Kidney (tissue), 22 donors: ENCODE results near the gene NDUFA12. TPM values are rescaled to one million over a fixed set of nuclear protein-coding genes. Genes with fewer than 3 reads are reported as not detected.

Experiments used
- DNase-seq, 5 donors: peaks; one replicate each; pipeline ENCODE4 v3.0.0-alpha.2; 2013 to 2020
- FAIRE-seq: peaks from 2 replicates; lab custom pipeline; 2012; peaks lifted over from hg19 to GRCh38; lab: Jason Lieb, UNC
- H3K27ac ChIP-seq, 2 donors: one replicate each; pipeline ENCODE4 v1.7.0; 2013; ENCODE audit warnings: low read depth in 2 of 2, low read length in 2 of 2, inconsistent platforms in 1 of 2
- H3K27me3 ChIP-seq: one replicate; pipeline ENCODE4 v1.7.1; 2013; ENCODE audit warnings: low read length, inconsistent platforms; ENCODE audit not compliant: control insufficient read depth, insufficient read depth
- H3K36me3 ChIP-seq, 3 donors: one replicate each; pipeline versions ENCODE4 v1.7.0 to v1.7.1; 2013; ENCODE audit warnings: low read length in 3 of 3, control low read depth in 1 of 3, inconsistent platforms in 1 of 3; ENCODE audit not compliant: insufficient read depth in 3 of 3, control insufficient read depth in 2 of 3
- H3K4me1 ChIP-seq, 3 donors: one replicate each; pipeline versions ENCODE4 v1.7.0 to v1.7.1; 2013; ENCODE audit warnings: low read length in 3 of 3, inconsistent platforms in 1 of 3, low read depth in 1 of 3; ENCODE audit not compliant: control insufficient read depth in 2 of 3, insufficient read depth in 2 of 3
- H3K4me3 ChIP-seq, 3 donors: one replicate each; pipeline versions ENCODE4 v1.7.0 to v1.8.1; 2013; ENCODE audit warnings: low read length in 3 of 3, control low read depth in 1 of 3, inconsistent platforms in 1 of 3
- H3K9ac ChIP-seq, 3 donors: one replicate each; pipeline versions ENCODE4 v1.7.0 to v1.7.1; 2013; ENCODE audit warnings: low read length in 3 of 3, control low read depth in 1 of 3, inconsistent platforms in 1 of 3
- H3K9me3 ChIP-seq, 3 donors: one replicate each; pipeline versions ENCODE4 v1.7.0 to v1.7.1; 2013; ENCODE audit warnings: low read length in 3 of 3, control low read depth in 1 of 3, inconsistent platforms in 1 of 3; ENCODE audit not compliant: control insufficient read depth in 2 of 3, insufficient read depth in 1 of 3
- CTCF ChIP-seq: IDR thresholded peaks from 3 replicates; pipeline ENCODE4 v1.5.1; 2012; ENCODE audit warnings: mild to moderate bottlenecking, moderate library complexity, borderline replicate concordance; ENCODE audit not compliant: insufficient read depth; ENCODE audit errors: extremely low read depth
- intact Hi-C: fragments of 100-400 bp; cut with DNase I; formaldehyde crosslinking; loops from one replicate; pipeline ENCODE4 v1.11.1; 2022
- long read RNA-seq, 10 donors: library from polyadenylated mRNA in 1 of 10; unstranded in 1 of 10; transcript quantifications; one replicate each; pipeline ENCODE4 v2.0.0 and lab custom pipeline, GENCODE V29; 2021 to 2026
- polyA plus RNA-seq: library from polyadenylated mRNA; stranded (reverse); fragments of 350-450 nt; fragmentation: Illumina TruSeq; extraction: RNeasy Lipid Tissue Mini Kit (QIAGEN cat#74804); gene quantifications from one replicate; pipeline ENCODE4 v1.2.3, GENCODE V29; 2014; ENCODE audit warnings: low read depth, low replicate concordance; ENCODE audit not compliant: insufficient read depth
- total RNA-seq: library from RNA; stranded (reverse); fragmentation: NEBNext Ultra II Directional; extraction: Animal tissue kit (Norgen Biotek cat#: 25700); gene quantifications from one replicate; pipeline ENCODE4 v1.2.1, GENCODE V29; 2021
- donor health status: control.
- donor health status: control.
- donor health status: control.
- donor health status: control.
- donor health status: control.
- donor health status: DM: yes; HTN: yes; CAD: no.
- donor health status: Normal renal cell carcinoma (clear cell type).

Gene NDUFA12
- total RNA-seq, result 79.0 TPM
- 246 TPM for polyA plus RNA-seq
- long read RNA-seq, donor 1, transcript NDUFA12-206 (3 exons, 487 nt), result minor isoform, 6 of 137 reads
- long read RNA-seq, donor 1, transcript NDUFA12-201 (4 exons, 635 nt), result major isoform, 76 of 137 reads
- long read RNA-seq, donor 1, partial matches to known transcripts, result 51 of 137 reads
- long read RNA-seq, donor 1, other reads (novel, unspliced or antisense), result 0 of 137 reads
- long read RNA-seq, donor 2, transcript NDUFA12-201 (4 exons, 635 nt), result major isoform, 109 of 180 reads
- long read RNA-seq, donor 2, partial matches to known transcripts, result 58 of 180 reads
- long read RNA-seq, donor 2, other reads (novel, unspliced or antisense), result 6 of 180 reads
- long read RNA-seq, donor 3, transcript NDUFA12-201 (4 exons, 635 nt), result major isoform, 150 of 233 reads
- long read RNA-seq, donor 3, partial matches to known transcripts, result 77 of 233 reads
- long read RNA-seq, donor 3, other reads (novel, unspliced or antisense), result 0 of 233 reads
- long read RNA-seq, donor 4, transcript NDUFA12-201 (4 exons, 635 nt), result major isoform, 87 of 102 reads
- long read RNA-seq, donor 4, transcript NDUFA12-206 (3 exons, 487 nt), result minor isoform, 8 of 102 reads
- long read RNA-seq, donor 4, partial matches to known transcripts, result 7 of 102 reads
- long read RNA-seq, donor 4, other reads (novel, unspliced or antisense), result 0 of 102 reads
- long read RNA-seq, donor 5, transcript NDUFA12-201 (4 exons, 635 nt), result major isoform, 11 of 11 reads
- long read RNA-seq, donor 5, partial matches to known transcripts, result 0 of 11 reads
- long read RNA-seq, donor 5, other reads (novel, unspliced or antisense), result 0 of 11 reads
- long read RNA-seq, donor 6, transcript NDUFA12-202 (2 exons, 472 nt), result minor isoform, 6 of 494 reads
- long read RNA-seq, donor 6, transcript NDUFA12-206 (3 exons, 487 nt), result minor isoform, 17 of 494 reads
- long read RNA-seq, donor 6, transcript NDUFA12-201 (4 exons, 635 nt), result major isoform, 309 of 494 reads
- long read RNA-seq, donor 6, partial matches to known transcripts, result 152 of 494 reads
- long read RNA-seq, donor 6, other reads (novel, unspliced or antisense), result 10 of 494 reads
- long read RNA-seq, donor 7, transcript NDUFA12-201 (4 exons, 635 nt), result major isoform, 39 of 47 reads
- long read RNA-seq, donor 7, partial matches to known transcripts, result 4 of 47 reads
- long read RNA-seq, donor 7, other reads (novel, unspliced or antisense), result 0 of 47 reads
- long read RNA-seq, donor 8, transcript NDUFA12-201 (4 exons, 635 nt), result major isoform, 105 of 160 reads
- long read RNA-seq, donor 8, partial matches to known transcripts, result 52 of 160 reads
- long read RNA-seq, donor 8, other reads (novel, unspliced or antisense), result 0 of 160 reads
- long read RNA-seq, donor 9, transcript NDUFA12-201 (4 exons, 635 nt), result major isoform, 50 of 71 reads
- long read RNA-seq, donor 9, partial matches to known transcripts, result 18 of 71 reads
- long read RNA-seq, donor 9, other reads (novel, unspliced or antisense), result 0 of 71 reads
- long read RNA-seq, donor 10, transcript NDUFA12-201 (4 exons, 635 nt), result major isoform, 100 of 151 reads
- long read RNA-seq, donor 10, partial matches to known transcripts, result 45 of 151 reads
- long read RNA-seq, donor 10, other reads (novel, unspliced or antisense), result 0 of 151 reads

DNA sequence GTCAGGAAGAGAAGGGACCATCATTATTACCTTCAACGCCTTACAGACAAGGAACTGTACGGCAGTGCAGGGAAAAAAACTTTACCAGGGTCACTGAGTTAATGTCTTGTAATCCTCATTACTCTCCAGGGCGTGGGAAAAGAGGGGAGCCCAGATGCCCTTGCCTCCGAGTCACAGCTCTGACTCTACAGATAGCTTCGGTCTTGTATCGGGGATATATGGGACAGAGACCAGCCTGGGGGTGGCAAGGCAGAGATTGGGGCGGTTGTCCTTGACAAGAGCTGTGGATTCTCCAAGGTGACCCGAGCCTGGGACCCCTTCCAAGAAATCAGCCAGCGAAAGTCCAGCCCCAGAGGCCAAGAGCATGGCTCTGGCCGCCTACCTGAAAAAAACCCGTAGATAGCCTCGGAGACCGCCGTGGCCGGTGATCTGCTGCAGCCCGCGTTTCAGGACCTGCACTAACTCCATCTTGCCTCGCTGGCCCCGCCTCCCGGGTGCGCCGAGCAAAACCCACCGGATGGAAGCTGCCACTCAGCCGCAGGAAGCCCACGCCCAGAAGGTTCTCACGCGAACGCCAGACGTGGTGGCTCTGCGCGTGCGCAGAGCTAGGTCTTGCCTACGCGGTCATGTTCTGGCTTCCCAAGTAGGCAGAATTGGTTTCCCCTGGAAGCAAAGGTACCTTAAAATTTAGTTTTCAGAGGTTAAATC is at the start of gene NDUFA12:
NDUFA12 (minus strand) TSS at position 485 of the 708 bp plus-strand sequence; CDS start at position 468, 17 bp downstream.
- no peak for TF ChIP-seq CTCF
- H3K9me3 ChIP-seq, result peaks cover 0 to 3% (median 0%) of the 10 kb centered on the region in 3 donors
- peak within 1 kb of the TSS; percentile 80 to 99 (median 88) for H3K4me3 ChIP-seq
- H3K27ac ChIP-seq, result peak within 1 kb of the TSS; percentile 84 to 89
- H3K27me3 ChIP-seq, result no peaks in the 10 kb centered on the region
- intact Hi-C loops, result no loop called here
- FAIRE-seq (no peak), DNase-seq (peak; percentile 97 to 99 (median 98))
- H3K4me1 ChIP-seq, result peaks cover 0 to 12% (median 0%) of the 10 kb centered on the region in 3 donors
- H3K9ac ChIP-seq, result peak within 1 kb of the TSS; percentile 74 to 97 (median 78)
- H3K36me3 ChIP-seq, result no peaks in the 10 kb centered on the region

DNA sequence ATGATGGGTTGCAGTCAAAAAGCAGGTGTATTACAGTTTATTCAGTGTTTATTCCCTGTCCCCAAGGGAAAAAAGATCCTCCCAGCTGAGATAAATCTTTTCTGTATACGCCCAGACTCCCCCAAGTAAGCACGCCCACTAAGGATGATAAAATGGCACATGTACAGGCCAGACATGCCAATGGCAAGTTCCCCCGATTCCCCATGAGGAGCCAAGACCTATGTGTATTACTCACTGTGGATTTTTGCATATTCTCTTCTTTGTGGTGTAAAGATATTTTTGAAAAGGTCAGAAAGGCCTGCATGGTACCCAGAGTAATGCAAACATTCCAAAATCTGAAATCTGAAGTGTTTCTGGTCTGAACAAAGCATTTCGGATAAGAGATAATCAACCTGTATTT is 47.7 kb upstream of the NDUFA12 start:
- no peak for FAIRE-seq
- Histone ChIP-seq H3K4me1 (no peaks in the 10 kb centered on the region), H3K36me3 (peaks cover 5 to 17% (median 9%) of the 10 kb centered on the region in 3 donors), H3K27ac (no peak overlapping the region), H3K9me3 (no peaks in the 10 kb centered on the region), H3K27me3 (no peaks in the 10 kb centered on the region), H3K4me3 (no peak overlapping the region), H3K9ac (no peak overlapping the region)
- TF ChIP-seq CTCF, result no peak
- no peak for DNase-seq
- intact Hi-C loops, result no loop called here
